Esophagus squamous epithelium (tissue), 5 donors: Measurements from ENCODE around the gene ZNF746. TPM values are rescaled to one million over a fixed set of nuclear protein-coding genes. Genes with fewer than 3 reads are reported as not detected.
"Not testable (repeated sequence)": the region's sequence is repeated elsewhere in the genome, so short reads cannot be mapped to it uniquely, and the experiment has no call there.

ENCODE experiments used
- DNase-seq: peaks from one replicate; lab custom pipeline; 2025; lab: John Stamatoyannopoulos, UW
- H3K27ac ChIP-seq, 4 donors: fragments of 200-600 bp; sonication (generic); one replicate each; pipeline ENCODE4 v1.5.1; 2016 to 2019; ENCODE audit warnings: mild to moderate bottlenecking in 1 of 4
- H3K27me3 ChIP-seq, 4 donors: fragments of 200-600 bp; sonication (generic); 1 replicate in 3 of 4; 2 replicates in 1 of 4; pipeline versions ENCODE4 v1.5.1 to v1.6.0; 2017 to 2021; ENCODE audit warnings: antibody characterized with exemption in 1 of 4
- H3K36me3 ChIP-seq, 3 donors: fragments of 200-600 bp; sonication (generic); one replicate each; pipeline ENCODE4 v1.5.1; 2016 to 2019
- H3K4me1 ChIP-seq, 3 donors: fragments of 200-600 bp; sonication (generic); one replicate each; pipeline ENCODE4 v1.5.1; 2017 to 2019
- H3K4me3 ChIP-seq, 4 donors: fragments of 200-600 bp; sonication (generic); 1 replicate in 3 of 4; 2 replicates in 1 of 4; pipeline ENCODE4 v1.5.1; 2016 to 2019; ENCODE audit warnings: mild to moderate bottlenecking in 2 of 4, moderate library complexity in 1 of 4
- H3K9me3 ChIP-seq, 3 donors: fragments of 200-600 bp; sonication (generic); one replicate each; pipeline ENCODE4 v1.5.1; 2016 to 2019
- POLR2A ChIP-seq, 4 donors: fragments of 450-650 bp; IDR thresholded peaks; one replicate each; pipeline ENCODE4 v1.6.1; 2017; ENCODE audit warnings: antibody characterized with exemption in 4 of 4, mild to moderate bottlenecking in 4 of 4, moderate library complexity in 3 of 4
- WGBS, 2 donors: methylation state at CpG; one replicate each; pipeline ENCODE4 v1.1.5; 2018; 5-methylcytosine and 5-hydroxymethylcytosine counted together
- intact Hi-C: fragments of 100-400 bp; cut with DNase I; formaldehyde crosslinking; loops from one replicate; pipeline ENCODE4 v1.15.0; 2022
- total RNA-seq, 4 donors: library from RNA; depleted of rRNA; stranded (reverse); fragments of >200 nt; gene quantifications; one replicate each; pipeline ENCODE4 v1.1.0, GENCODE V29; 2016
- TF ChIP-seq, protein P1 (sequence below), 6 experiments: fragments of 450-650 bp in 4 of 6; fragments of 200-600 bp in 2 of 6; sonication (generic) in 2 of 6; IDR thresholded peaks; one replicate each; pipeline ENCODE4 v1.5.1; 2016 to 2019; ENCODE audit warnings: antibody characterized with exemption in 6 of 6, mild to moderate bottlenecking in 4 of 6, moderate library complexity in 4 of 6
- donor health status: DM: yes; HTN: yes; CAD: no.

The ZNF746 gene
- total RNA-seq, 4 donors from 2014 or later, result 9.8 to 16.2 (median 12.5) TPM

DNA sequence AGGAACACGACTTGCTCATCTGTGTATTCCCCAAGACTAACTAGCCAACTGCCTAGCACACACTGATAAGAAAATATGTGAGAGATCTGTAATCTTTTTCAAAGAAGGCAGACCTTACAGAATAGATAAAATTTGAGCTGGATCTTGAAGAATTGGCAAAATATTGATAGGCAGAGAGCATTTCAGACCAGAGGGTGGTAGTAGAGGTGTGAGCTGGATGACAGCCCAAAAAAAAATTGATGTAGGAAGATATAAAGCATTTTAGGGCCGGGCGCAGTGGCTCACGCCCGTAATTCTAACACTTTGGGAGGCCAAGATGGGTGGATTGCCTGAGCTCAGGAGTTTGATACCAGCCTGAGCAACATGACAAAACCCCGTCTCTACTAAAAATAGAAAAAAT lies 1.2 kb upstream of the ZNF746 start:
- Histone ChIP-seq H3K27me3 (peaks cover 0 to 4% (median 0%) of the 10 kb centered on the region in 4 donors), H3K27ac (no peak overlapping the region), H3K4me3 (no peak overlapping the region), H3K36me3 (peaks cover 2 to 8% (median 4%) of the 10 kb centered on the region in 3 donors), H3K4me1 (peaks cover 8 to 32% (median 14%) of the 10 kb centered on the region in 3 donors), H3K9me3 (no peaks in the 10 kb centered on the region)
- no peak for TF ChIP-seq POLR2A (IDR thresholded peaks at IDR 0.05)
- TF ChIP-seq, protein P1, sequence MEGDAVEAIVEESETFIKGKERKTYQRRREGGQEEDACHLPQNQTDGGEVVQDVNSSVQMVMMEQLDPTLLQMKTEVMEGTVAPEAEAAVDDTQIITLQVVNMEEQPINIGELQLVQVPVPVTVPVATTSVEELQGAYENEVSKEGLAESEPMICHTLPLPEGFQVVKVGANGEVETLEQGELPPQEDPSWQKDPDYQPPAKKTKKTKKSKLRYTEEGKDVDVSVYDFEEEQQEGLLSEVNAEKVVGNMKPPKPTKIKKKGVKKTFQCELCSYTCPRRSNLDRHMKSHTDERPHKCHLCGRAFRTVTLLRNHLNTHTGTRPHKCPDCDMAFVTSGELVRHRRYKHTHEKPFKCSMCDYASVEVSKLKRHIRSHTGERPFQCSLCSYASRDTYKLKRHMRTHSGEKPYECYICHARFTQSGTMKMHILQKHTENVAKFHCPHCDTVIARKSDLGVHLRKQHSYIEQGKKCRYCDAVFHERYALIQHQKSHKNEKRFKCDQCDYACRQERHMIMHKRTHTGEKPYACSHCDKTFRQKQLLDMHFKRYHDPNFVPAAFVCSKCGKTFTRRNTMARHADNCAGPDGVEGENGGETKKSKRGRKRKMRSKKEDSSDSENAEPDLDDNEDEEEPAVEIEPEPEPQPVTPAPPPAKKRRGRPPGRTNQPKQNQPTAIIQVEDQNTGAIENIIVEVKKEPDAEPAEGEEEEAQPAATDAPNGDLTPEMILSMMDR (IDR thresholded peaks at IDR 0.05), result no peak
- no peak for DNase-seq
- WGBS, 2 donors, result 78 to 86% methylated on average over 6 of the region's 6 CpGs
- intact Hi-C loops, result no loop called here

DNA sequence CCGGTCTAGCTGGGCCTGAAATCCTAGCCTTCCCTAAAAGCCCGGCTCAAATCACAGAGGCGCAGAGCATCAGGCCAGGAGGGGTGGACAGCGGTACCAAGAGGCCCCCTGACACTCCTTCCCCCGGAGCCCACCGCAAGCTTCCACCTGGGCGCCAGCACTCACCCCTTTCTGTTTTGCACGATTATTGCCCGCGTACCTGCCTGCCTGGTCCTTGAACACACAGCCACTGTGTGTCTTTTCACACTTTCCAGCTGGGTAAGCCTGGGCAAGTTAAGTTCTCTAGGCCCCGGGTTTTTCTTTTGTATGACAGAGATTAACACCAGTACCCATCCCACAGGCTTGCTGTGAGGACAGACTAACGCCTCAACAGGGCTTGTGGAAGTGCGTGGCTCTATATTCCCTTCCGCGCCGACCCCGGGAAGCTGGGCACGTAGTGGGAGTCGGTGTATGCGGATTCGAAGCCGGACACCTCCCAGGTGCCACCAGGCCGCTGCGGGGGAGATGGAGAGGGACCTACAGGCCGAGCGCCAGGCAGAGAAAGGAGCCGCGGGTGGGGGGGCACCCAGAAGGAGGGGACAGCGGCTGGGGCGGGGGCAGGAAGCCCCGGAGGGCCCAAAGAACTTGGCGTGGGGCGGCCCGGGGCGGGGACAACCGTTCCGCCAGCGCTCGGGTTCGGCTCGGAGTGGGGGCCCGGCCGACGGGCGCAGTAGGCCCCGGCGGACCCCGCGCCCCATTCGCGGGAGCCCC lies 792 bp downstream of the ZNF746 start:
- no peak for DNase-seq
- Histone ChIP-seq H3K27ac (peak overlapping the region; percentile 89 to 96 (median 94)), H3K9me3 (no peaks in the 10 kb centered on the region), H3K27me3 (peaks cover 0 to 4% (median 0%) of the 10 kb centered on the region in 4 donors), H3K4me1 (peaks cover 8 to 32% (median 14%) of the 10 kb centered on the region in 3 donors), H3K4me3 (peak overlapping the region; percentile 78 to 90 (median 84)), H3K36me3 (peaks cover 16 to 28% (median 23%) of the 10 kb centered on the region in 3 donors)
- TF ChIP-seq POLR2A (IDR thresholded peaks at IDR 0.05), result no peak
- TF ChIP-seq, protein P1 (IDR thresholded peaks at IDR 0.05), result no peak
- intact Hi-C loops, result no loop called here
- WGBS, 2 donors, result 2 to 22% methylated on average over 9 of the region's 51 CpGs

DNA sequence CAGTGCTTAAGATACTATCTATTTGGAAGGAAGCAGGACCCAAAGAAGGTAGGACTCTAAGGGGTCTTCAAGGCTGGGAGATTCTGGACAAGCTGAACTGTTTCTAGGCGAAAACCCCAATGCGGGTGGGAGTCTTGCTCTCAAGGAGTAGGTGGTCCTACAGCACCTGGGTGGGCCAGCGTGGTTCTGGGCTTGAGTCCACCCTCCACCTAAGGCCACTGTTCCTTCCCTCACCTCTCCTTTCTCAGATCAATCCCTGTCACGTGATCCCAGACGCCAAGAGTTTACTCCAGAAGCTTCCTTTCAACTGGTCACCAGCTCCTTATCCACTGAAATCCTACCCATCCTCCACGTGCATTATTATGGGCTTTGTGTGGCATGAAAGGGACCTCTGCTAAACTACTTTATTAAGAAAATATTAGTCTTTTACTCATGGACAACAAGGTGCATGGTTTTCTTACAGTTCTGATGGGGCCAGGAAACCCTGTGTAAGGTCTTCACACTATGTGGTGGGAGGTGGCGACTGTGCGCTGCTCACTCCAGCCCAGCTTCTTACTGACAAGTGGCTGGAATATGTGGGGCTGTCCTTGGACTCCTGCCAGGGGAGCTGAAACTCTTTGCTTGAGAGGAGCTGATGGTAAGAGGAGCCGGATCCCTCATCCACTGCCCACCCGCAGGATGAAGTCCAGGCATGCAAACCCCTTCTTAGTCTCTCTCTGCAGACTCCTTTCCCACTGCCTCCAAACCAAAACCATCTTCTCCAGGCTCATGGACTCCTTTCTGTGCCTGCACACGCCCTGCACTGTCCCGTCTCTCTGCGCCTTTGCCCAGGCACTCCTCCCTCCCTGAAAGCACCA lies 1.6 kb downstream of the ZNF746 start:
- peaks cover 24 to 36% (median 30%) of the 10 kb centered on the region in 3 donors for H3K36me3 ChIP-seq
- 54 to 55% methylated on average over 8 to 10 of the region's 13 CpGs for WGBS, 2 donors
- intact Hi-C loops, result no loop called here
- peak overlapping the region; percentile 89 to 96 (median 94) for H3K27ac ChIP-seq
- TF ChIP-seq, protein P1 (IDR thresholded peaks at IDR 0.05), result no peak
- TF ChIP-seq POLR2A (IDR thresholded peaks at IDR 0.05), result no peak
- no peak for DNase-seq
- H3K4me1 ChIP-seq, result peaks cover 8 to 32% (median 14%) of the 10 kb centered on the region in 3 donors
- no peaks in the 10 kb centered on the region for H3K27me3 ChIP-seq
- peak overlapping the region; percentile 78 to 90 (median 84) for H3K4me3 ChIP-seq
- no peaks in the 10 kb centered on the region for H3K9me3 ChIP-seq

DNA sequence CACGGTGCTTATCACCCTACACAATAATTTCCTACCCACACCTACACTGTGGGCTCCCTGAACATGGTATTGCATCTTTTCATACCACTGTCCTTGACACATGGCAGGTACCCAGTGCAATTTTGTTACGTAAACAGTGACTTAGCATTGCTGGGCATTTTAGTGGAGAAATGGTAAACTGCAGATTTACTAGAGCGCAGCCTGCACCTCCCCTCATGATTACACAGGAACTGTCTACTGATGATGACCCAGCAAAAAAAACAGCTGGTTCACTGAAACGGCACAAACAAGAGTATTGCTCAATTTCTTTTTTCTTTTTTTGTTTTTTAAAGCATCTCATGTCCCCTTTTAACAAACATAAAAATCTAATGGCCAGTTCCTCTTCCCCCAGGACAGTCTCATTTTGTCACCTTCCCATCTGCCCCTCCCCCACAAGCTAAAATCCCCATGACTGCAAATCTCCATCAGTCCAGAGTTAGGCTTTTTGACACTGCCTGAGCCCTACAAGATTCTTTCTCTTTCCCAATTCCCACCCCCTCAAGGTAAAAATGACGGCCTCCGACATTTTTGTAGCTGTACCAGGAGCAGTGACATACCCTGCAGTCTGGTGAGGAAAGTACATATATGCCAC lies 2.8 kb downstream of the ZNF746 start:
- WGBS, 2 donors, result 80 to 83% methylated on average over 6 of the region's 6 CpGs
- Histone ChIP-seq H3K4me1 (peaks cover 8 to 32% (median 14%) of the 10 kb centered on the region in 3 donors), H3K4me3 (no peak overlapping the region), H3K27me3 (no peaks in the 10 kb centered on the region), H3K27ac (peak overlapping the region; percentile 23 to 96 (median 74)), H3K9me3 (no peaks in the 10 kb centered on the region), H3K36me3 (peaks cover 29 to 47% (median 33%) of the 10 kb centered on the region in 3 donors)
- TF ChIP-seq POLR2A (IDR thresholded peaks at IDR 0.05), result no peak
- TF ChIP-seq, protein P1 (IDR thresholded peaks at IDR 0.05), result no peak
- no peak for DNase-seq
- intact Hi-C loops, result no loop called here

DNA sequence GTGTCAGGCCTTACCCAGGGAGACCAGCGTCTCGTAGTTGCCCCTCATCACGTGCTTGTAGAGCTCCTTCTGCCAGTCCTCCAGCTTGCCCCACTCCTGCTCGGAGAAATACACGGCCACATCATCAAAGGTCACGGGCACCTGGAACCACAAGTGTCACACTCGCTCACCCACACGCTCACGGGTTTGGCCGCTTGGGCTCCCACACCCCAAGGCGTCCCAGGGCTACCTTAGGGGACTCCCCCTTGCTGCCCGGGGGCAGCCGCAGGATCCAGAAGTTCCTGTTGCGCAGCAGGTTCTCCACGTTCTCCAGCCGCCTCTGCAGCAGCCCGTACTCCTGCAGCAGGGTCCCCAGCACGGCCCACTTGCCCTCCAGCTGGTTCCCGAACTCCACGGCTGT lies 3.6 kb downstream of the ZNF746 start:
- intact Hi-C loops, H3K4me3 ChIP-seq, H3K27ac ChIP-seq, H3K27me3 ChIP-seq, DNase-seq, H3K9me3 ChIP-seq: not testable (repeated sequence)
- Histone ChIP-seq H3K4me1 (peaks cover 8 to 32% (median 14%) of the 10 kb centered on the region in 3 donors), H3K36me3 (peaks cover 29 to 56% (median 33%) of the 10 kb centered on the region in 3 donors)
- WGBS, 2 donors, result 86 to 94% methylated on average over 6 to 11 of the region's 20 CpGs
